ENCODE results near the gene EIF3L.
A peak's percentile ranks its signal among the peaks of the same experiment; 100 is the strongest.

The EIF3L gene

DNA sequence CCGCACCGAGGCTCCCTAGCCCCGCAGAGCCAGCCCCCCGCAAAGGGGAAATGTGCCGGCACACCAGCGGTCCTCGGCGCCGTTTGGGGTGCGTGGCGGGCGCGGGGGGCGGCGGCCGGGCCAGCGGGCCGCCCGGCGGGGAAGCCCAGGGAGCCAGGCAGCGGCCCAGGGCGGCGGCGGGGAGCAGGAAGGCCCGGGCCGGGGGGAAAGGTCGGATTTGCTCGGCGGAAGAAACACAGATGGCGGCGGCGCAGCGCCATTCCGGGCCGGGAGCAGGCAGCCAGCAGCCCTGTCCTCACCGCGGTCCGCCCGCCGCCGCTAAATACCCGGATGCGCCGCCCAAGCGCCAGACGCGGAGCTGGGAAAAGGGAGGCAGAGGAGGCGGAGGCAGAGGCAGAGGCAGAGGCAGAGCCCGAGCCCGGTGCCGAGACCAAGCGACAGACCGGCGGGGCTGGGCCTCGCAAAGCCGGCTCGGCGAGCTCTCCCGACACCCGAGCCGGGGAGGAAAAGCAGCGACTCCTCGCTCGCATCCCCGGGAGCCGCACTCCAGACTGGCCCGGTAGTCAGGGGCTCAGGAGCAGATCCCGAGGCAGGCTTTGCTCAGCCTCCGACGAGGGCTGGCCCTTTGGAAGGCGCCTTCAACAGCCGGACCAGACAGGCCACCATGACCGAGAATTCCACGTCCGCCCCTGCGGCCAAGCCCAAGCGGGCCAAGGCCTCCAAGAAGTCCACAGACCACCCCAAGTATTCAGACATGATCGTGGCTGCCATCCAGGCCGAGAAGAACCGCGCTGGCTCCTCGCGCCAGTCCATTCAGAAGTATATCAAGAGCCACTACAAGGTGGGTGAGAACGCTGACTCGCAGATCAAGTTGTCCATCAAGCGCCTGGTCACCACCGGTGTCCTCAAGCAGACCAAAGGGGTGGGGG is 44.1 kb upstream of the EIF3L start:
- TF ChIP-seq OSR1 (CRISPR knock-in tag; IDR thresholded peaks at IDR 0.05) (no peak), BACH2 (CRISPR knock-in tag; IDR thresholded peaks at IDR 0.05; ENCODE audit: borderline replicate concordance) (no peak), ZNF565 (CRISPR knock-in tag; conservative IDR thresholded peaks at IDR 0.05; ENCODE audit: low read depth) (0 out of 2 replicates have a peak, but pooled peaks have one; percentile 30), TCF4 (CRISPR knock-in tag; IDR thresholded peaks at IDR 0.05; ENCODE audit: borderline replicate concordance) (no peak), TSHZ2 (CRISPR knock-in tag; IDR thresholded peaks at IDR 0.05) (0 out of 2 replicates have a peak, but pooled peaks have one; percentile 72), GLIS3 (CRISPR knock-in tag; IDR thresholded peaks at IDR 0.05) (0 out of 2 replicates have a peak, but pooled peaks have one; percentile 39), POU6F1 (CRISPR knock-in tag; IDR thresholded peaks at IDR 0.05; ENCODE audit: borderline replicate concordance, low read depth) (no peak), ESRRG (CRISPR knock-in tag; IDR thresholded peaks at IDR 0.05) (no peak)
- ATAC-seq, result peak; percentile 25

DNA sequence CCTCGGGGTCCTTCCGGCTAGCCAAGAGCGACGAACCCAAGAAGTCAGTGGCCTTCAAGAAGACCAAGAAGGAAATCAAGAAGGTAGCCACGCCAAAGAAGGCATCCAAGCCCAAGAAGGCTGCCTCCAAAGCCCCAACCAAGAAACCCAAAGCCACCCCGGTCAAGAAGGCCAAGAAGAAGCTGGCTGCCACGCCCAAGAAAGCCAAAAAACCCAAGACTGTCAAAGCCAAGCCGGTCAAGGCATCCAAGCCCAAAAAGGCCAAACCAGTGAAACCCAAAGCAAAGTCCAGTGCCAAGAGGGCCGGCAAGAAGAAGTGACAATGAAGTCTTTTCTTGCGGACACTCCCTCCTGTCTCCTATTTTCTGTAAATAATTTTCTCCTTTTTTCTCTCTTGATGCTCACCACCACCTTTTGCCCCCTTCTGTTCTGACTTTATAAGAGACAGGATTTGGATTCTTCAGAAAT is 43.4 kb upstream of the EIF3L start:
- no peak for ATAC-seq
- TF ChIP-seq POU6F1 (CRISPR knock-in tag; IDR thresholded peaks at IDR 0.05; ENCODE audit: borderline replicate concordance, low read depth) (no peak), ESRRG (CRISPR knock-in tag; IDR thresholded peaks at IDR 0.05) (no peak), TSHZ2 (CRISPR knock-in tag; IDR thresholded peaks at IDR 0.05) (no peak)
- TF ChIP-seq, protein P1, sequence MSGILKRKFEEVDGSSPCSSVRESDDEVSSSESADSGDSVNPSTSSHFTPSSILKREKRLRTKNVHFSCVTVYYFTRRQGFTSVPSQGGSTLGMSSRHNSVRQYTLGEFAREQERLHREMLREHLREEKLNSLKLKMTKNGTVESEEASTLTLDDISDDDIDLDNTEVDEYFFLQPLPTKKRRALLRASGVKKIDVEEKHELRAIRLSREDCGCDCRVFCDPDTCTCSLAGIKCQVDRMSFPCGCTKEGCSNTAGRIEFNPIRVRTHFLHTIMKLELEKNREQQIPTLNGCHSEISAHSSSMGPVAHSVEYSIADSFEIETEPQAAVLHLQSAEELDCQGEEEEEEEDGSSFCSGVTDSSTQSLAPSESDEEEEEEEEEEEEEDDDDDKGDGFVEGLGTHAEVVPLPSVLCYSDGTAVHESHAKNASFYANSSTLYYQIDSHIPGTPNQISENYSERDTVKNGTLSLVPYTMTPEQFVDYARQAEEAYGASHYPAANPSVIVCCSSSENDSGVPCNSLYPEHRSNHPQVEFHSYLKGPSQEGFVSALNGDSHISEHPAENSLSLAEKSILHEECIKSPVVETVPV (CRISPR knock-in tag; IDR thresholded peaks at IDR 0.05), result no peak

- ATAC-seq, result peak; percentile 19
- TF ChIP-seq ZNF8 (CRISPR knock-in tag; IDR thresholded peaks at IDR 0.05) (no peak), POU6F1 (CRISPR knock-in tag; IDR thresholded peaks at IDR 0.05; ENCODE audit: borderline replicate concordance, low read depth) (no peak), TCF4 (CRISPR knock-in tag; IDR thresholded peaks at IDR 0.05; ENCODE audit: borderline replicate concordance) (no peak)
- TF ChIP-seq, protein P1 (CRISPR knock-in tag; IDR thresholded peaks at IDR 0.05), result 0 out of 2 replicates have a peak, but pooled peaks have one; percentile 23
These were observed 42.5 kb upstream of the EIF3L start for GRCh38 chr22:37806409-37807333.
